Stimulated activated CD4-positive, alpha-beta T cell treated with anti-CD3 and anti-CD28 coated beads, Interleukin-1b, Interleukin-23, amount 100 ng/mL, for 4 hours (primary cell): ENCODE results near the gene TTLL11.
"Not testable (repeated sequence)": the region's sequence is repeated elsewhere in the genome, so short reads cannot be mapped to it uniquely, and the experiment has no call there.

Experiments
- DNase-seq, 2 donors: peaks; one replicate each; pipeline ENCODE4 v3.0.0-alpha.2; 2020; ENCODE audit warnings: low read depth in 2 of 2

TTLL11 gene

GRCh38 chr9:121815546-121816448, 277.3 kb downstream of the TTLL11 start:
- no peak for DNase-seq

GRCh38 chr9:121815084-121815483, 278.0 kb downstream of the TTLL11 start:
- DNase-seq, result no peak

GRCh38 chr9:121814594-121814993, 278.5 kb downstream of the TTLL11 start:
- DNase-seq, result no peak

- DNase-seq, result no peak
Observed at GRCh38 chr9:121813519-121814210, 279.4 kb downstream of the TTLL11 start.

- DNase-seq, result no peak
Observed at GRCh38 chr9:121812159-121812735, 280.9 kb downstream of the TTLL11 start.

- DNase-seq, result no peak
Observed at GRCh38 chr9:121811751-121812150, 281.4 kb downstream of the TTLL11 start.

GRCh38 chr9:121811140-121811539, 282.0 kb downstream of the TTLL11 start:
- DNase-seq, result no peak

GRCh38 chr9:121810489-121810888, 282.6 kb downstream of the TTLL11 start:
- DNase-seq, result no peak

GRCh38 chr9:121809356-121810050, 283.6 kb downstream of the TTLL11 start:
- no peak for DNase-seq

GRCh38 chr9:121808781-121809180, 284.3 kb downstream of the TTLL11 start:
- no peak for DNase-seq

GRCh38 chr9:121807823-121808278, 285.3 kb downstream of the TTLL11 start:
- no peak for DNase-seq

- DNase-seq, result no peak
Observed at GRCh38 chr9:121807069-121807822, 285.9 kb downstream of the TTLL11 start.

GRCh38 chr9:121802753-121803152, 290.4 kb downstream of the TTLL11 start:
- no peak for DNase-seq

- DNase-seq, result no peak
Observed at GRCh38 chr9:121801579-121801978, 291.5 kb downstream of the TTLL11 start.

- no peak for DNase-seq
Observed at GRCh38 chr9:121800376-121800775, 292.7 kb downstream of the TTLL11 start.

- no peak for DNase-seq
Observed at GRCh38 chr9:121798941-121799340, 294.2 kb downstream of the TTLL11 start.

GRCh38 chr9:121797081-121797480, 296.0 kb downstream of the TTLL11 start:
- DNase-seq, result no peak

GRCh38 chr9:121794334-121794733, 298.8 kb downstream of the TTLL11 start:
- DNase-seq, result not testable (repeated sequence)

- not testable (repeated sequence) for DNase-seq
Observed at GRCh38 chr9:121792476-121792875, 300.6 kb downstream of the TTLL11 start.

GRCh38 chr9:121790841-121791240, 302.3 kb downstream of the TTLL11 start:
- DNase-seq, result no peak

GRCh38 chr9:121788686-121789366, 304.3 kb downstream of the TTLL11 start:
- no peak for DNase-seq
